Small intestine (tissue), 7 donors: ENCODE measurements around the gene CCDC83. TPM values are rescaled to one million over a fixed set of nuclear protein-coding genes. Genes with fewer than 3 reads are reported as not detected.
"Not testable (repeated sequence)": the region's sequence is repeated elsewhere in the genome, so short reads cannot be mapped to it uniquely, and the experiment has no call there.

Source experiments
- DNase-seq, 2 donors: peaks; one replicate each; pipeline versions ENCODE4 v3.0.0 to v3.0.0-alpha.2; 2013
- FAIRE-seq: peaks from 2 replicates; lab custom pipeline; 2012; peaks lifted over from hg19 to GRCh38; lab: Jason Lieb, UNC
- H3K27ac ChIP-seq, 3 donors: one replicate each; pipeline ENCODE4 v1.5.1; 2013; ENCODE audit warnings: low read length in 2 of 3, mild to moderate bottlenecking in 2 of 3, control low read depth in 1 of 3, inconsistent platforms in 1 of 3, low read depth in 1 of 3, moderate library complexity in 1 of 3
- H3K27me3 ChIP-seq, 3 donors: one replicate each; pipeline ENCODE4 v1.6.1; 2013; ENCODE audit warnings: low read length in 3 of 3, inconsistent platforms in 1 of 3; ENCODE audit not compliant: control insufficient read depth in 3 of 3, insufficient read depth in 3 of 3
- H3K36me3 ChIP-seq, 3 donors: one replicate each; pipeline ENCODE4 v1.6.1; 2013; ENCODE audit warnings: low read length in 3 of 3, inconsistent platforms in 1 of 3, low read depth in 1 of 3, mild to moderate bottlenecking in 1 of 3, moderate library complexity in 1 of 3; ENCODE audit not compliant: control insufficient read depth in 3 of 3, insufficient read depth in 2 of 3
- H3K4me1 ChIP-seq, 3 donors: one replicate each; pipeline ENCODE4 v1.6.1; 2013; ENCODE audit warnings: low read length in 2 of 3, inconsistent platforms in 1 of 3, low read depth in 1 of 3, mild to moderate bottlenecking in 1 of 3, moderate library complexity in 1 of 3; ENCODE audit not compliant: control insufficient read depth in 3 of 3, insufficient read depth in 2 of 3
- H3K4me3 ChIP-seq, 3 donors: one replicate each; pipeline ENCODE4 v1.5.1; 2013; ENCODE audit warnings: low read length in 3 of 3, control low read depth in 1 of 3, inconsistent platforms in 1 of 3, low read depth in 1 of 3, mild to moderate bottlenecking in 1 of 3, moderate library complexity in 1 of 3
- H3K9me3 ChIP-seq, 2 donors: one replicate each; pipeline ENCODE4 v1.6.1; 2013; ENCODE audit warnings: low read depth in 1 of 2, low read length in 1 of 2; ENCODE audit not compliant: control insufficient read depth in 2 of 2, insufficient read depth in 1 of 2
- WGBS, 3 donors: extraction: QIAGEN DNeasy Blood & Tissue Kit; methylation state at CpG; one replicate each; pipeline ENCODE4 v1.1.7; 2013; 5-methylcytosine and 5-hydroxymethylcytosine counted together
- polyA plus RNA-seq, 4 donors: library from polyadenylated mRNA; stranded (reverse) in 3 of 4; unstranded in 1 of 4; fragments of 200-250 nt in 3 of 4; fragments of 120-200 nt in 1 of 4; gene quantifications; one replicate each; pipeline versions ENCODE4 v1.2.1 to v1.2.3, GENCODE V29; 2013
- donor health status: healthy with polysubstance abuse.
- donor health status: control.
- donor health status: control.
- donor health status: Bipolar disorder and iron deficiency.
- donor health status: healthy.

CCDC83 gene
- polyA plus RNA-seq, 4 donors: 0.10 TPM; not detected in 3

DNA sequence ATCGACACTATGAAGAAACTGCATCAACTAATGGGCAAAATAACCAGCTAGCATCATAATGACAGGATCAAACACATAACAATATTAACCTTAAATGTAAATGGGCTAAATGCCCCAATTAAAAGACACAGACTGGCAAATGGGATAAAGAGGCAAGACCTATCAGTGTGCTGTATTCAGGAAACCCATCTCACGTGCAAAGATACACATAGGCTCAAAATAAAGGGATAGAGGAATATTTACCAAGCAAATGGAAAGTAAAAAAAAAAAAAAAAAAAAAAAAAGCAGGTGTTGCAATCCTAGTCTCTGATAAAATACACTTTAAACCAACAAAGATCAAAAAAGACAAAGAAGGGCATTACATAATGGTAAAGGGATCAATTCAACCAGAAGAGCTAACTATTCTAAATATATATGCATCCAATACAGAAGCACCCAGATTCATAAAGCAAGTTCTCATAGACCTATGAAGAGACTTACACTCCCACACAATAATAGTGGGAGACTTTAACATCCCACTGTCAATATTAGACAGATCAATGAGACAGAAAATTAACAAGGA, 71.6 kb downstream of the CCDC83 start:
- not testable (repeated sequence) for H3K27ac ChIP-seq, FAIRE-seq, H3K27me3 ChIP-seq, H3K4me3 ChIP-seq, H3K9me3 ChIP-seq, H3K4me1 ChIP-seq, DNase-seq, H3K36me3 ChIP-seq
- WGBS, 3 donors: 67 to 81% (median 72%) methylated on average over 2 of the region's 2 CpGs

DNA sequence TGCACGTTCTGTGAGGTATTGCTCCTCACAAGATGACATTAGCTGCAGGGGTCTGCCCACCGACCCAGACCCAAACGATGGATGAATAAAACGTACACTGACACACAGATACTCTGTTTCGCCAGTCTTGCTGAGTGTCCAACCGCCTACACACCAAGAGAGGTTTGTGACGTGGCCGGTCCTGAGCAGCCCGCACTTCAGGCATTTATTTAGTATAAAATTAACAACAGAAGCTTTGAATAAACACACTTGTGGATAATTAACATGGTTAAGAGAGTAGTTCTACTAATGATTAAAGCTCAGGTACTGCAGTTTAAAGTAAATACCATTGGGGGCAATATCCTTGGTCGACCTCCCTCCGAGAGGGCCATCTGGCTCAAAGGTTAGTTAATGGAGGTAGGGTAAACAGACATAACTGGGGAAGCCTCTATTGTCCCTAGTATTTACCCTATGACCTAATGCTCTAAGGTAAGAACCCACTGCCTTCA, 75.7 kb downstream of the CCDC83 start:
- Histone ChIP-seq H3K4me3 (no peak overlapping the region), H3K27ac (no peak overlapping the region), H3K27me3 (no peaks in the 10 kb centered on the region), H3K4me1 (no peaks in the 10 kb centered on the region), H3K9me3 (peaks cover 0 to 7% of the 10 kb centered on the region in 2 donors), H3K36me3 (no peaks in the 10 kb centered on the region)
- peak in 1 of 2 donors; percentile 48 for DNase-seq
- WGBS, 3 donors: 65 to 75% (median 71%) methylated on average over 11 of the region's 11 CpGs
- FAIRE-seq: no peak

DNA sequence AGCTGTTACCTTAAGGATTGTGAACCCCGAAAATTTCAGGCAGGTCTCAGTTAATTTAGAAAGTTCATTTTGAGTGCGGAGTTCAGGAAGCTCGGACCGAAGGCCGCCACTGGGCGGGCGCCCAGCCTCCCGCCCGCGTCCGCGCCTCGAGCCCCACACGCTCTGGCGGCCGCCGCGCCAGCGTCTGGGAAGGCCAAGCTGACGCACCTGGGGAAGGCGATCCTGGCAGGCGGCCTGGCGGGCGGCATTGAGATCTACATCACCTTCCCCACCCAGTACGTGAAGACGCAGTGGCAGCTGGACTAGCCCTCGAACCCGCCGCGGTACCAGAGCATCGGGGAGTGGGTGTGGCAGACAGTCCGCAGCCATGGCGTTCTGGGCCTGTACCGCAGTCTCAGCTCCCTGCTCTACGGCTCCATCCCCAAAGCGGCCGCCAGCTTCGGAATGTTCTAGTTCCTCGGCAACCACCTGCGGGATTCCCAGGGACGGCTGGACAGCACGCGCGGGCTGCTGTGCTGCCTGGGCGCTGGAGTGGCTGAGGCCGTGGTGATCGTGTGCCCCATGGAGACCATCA, 79.5 kb downstream of the CCDC83 start:
- Histone ChIP-seq H3K27ac (no peak overlapping the region), H3K36me3 (no peaks in the 10 kb centered on the region), H3K9me3 (peaks cover 0 to 11% of the 10 kb centered on the region in 2 donors), H3K4me1 (no peaks in the 10 kb centered on the region), H3K4me3 (no peak overlapping the region), H3K27me3 (no peaks in the 10 kb centered on the region)
- FAIRE-seq (no peak), DNase-seq (no peak)
- 67 to 88% (median 78%) methylated on average over 47 of the region's 47 CpGs for WGBS, 3 donors

DNA sequence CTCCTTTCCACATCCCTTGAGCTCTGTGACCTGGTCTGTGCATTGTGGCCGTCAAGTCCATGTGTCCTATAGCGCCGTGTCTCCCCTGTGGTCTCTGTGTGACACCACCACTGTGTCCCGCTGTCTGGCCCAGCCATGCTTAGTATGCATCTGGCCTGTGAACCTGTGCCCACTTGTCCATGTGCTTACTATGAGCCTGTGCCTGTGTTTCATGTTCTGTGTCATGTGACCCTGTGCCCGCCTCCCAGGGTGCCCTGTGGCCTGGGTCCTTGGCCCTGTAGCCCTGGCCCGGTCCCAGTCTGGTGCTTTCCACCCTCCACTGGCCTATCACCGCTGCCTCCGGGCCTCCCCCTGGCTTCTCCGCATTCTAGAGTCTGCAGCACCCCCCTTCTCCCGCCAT, 80.6 kb downstream of the CCDC83 start:
- Histone ChIP-seq H3K4me3 (no peak overlapping the region), H3K27ac (no peak overlapping the region), H3K36me3 (no peaks in the 10 kb centered on the region), H3K4me1 (no peaks in the 10 kb centered on the region), H3K9me3 (peaks cover 0 to 11% of the 10 kb centered on the region in 2 donors), H3K27me3 (no peaks in the 10 kb centered on the region)
- FAIRE-seq (no peak), DNase-seq (no peak)
- WGBS, 3 donors: 94 to 97% (median 96%) methylated on average over 10 of the region's 10 CpGs

DNA sequence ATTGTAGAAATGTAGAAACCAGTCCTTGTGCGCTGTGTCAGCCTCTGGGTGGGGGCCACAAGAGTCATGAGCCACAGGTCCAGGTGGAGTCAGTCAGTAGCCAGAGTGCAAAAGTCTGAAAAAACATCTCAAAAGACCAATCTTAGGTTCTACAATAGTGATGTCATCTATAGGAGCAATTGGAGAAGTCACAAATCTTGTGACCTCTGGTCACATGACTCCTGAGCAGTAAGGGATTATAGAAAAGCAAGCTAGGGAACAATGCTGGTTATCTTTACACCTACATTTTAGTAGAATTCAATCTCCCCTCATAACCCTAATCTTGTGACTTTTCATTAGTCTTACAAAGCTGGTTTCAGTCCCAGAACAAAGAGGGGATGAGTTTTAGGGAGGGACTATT, 82.7 kb downstream of the CCDC83 start:
- no peak overlapping the region for H3K4me3 ChIP-seq
- H3K4me1 ChIP-seq: no peaks in the 10 kb centered on the region
- no peak overlapping the region for H3K27ac ChIP-seq
- H3K27me3 ChIP-seq: no peaks in the 10 kb centered on the region
- WGBS, 3 donors: 96 to 100% (median 100%) methylated on average over 1 of the region's 1 CpG
- H3K36me3 ChIP-seq: no peaks in the 10 kb centered on the region
- no peak for FAIRE-seq
- no peak for DNase-seq
- peaks cover 0 to 11% of the 10 kb centered on the region in 2 donors for H3K9me3 ChIP-seq

DNA sequence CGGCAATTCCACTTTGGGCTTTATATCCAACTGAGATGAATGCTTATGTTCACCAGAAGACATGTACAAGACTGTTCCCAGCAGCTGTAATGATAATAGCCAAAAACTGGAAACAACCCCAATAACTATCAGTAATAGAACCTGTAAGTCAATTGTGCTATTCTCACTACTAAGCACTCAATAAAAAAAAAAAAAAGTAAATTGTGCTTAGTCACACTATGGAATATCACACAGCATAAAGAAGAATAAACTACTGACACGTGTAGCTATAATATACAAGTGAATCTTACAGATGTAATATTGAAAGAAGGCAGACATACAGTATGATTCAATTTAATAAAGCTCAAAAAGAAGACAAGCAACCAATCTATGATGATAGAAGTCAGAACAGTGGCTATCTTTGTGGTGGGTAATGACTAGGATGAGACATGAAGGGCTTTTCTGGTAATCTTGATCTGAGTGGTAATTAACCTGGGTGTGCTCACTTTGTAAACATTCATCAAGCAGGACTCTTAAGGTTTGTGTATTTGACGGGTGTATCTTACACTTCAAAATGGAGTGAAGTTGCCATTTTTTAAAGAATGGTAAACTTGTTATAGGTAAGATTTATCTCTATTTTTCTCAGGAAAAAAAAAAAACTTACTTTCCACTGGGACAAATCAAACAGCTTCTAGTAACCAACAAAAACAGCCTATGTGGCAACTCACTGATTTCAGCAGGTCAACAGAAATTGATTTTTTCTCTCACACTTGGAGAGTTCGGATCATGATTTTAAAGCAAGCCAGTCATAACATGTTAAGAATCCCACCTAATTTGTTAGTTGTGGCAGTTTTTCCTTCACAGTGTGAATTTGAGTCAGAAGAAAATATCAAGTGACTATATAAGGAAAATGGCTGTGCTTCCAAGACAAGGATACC, 84.2 kb downstream of the CCDC83 start:
- H3K4me1 ChIP-seq: no peaks in the 10 kb centered on the region
- H3K36me3 ChIP-seq: no peaks in the 10 kb centered on the region
- WGBS, 3 donors: 59 to 71% (median 62%) methylated on average over 4 of the region's 4 CpGs
- H3K27me3 ChIP-seq: no peaks in the 10 kb centered on the region
- peak in 1 of 2 donors; percentile 20 for DNase-seq
- no peak for FAIRE-seq
- H3K4me3 ChIP-seq: no peak overlapping the region
- no peak overlapping the region for H3K27ac ChIP-seq
- peaks cover 0 to 11% of the 10 kb centered on the region in 2 donors for H3K9me3 ChIP-seq

DNA sequence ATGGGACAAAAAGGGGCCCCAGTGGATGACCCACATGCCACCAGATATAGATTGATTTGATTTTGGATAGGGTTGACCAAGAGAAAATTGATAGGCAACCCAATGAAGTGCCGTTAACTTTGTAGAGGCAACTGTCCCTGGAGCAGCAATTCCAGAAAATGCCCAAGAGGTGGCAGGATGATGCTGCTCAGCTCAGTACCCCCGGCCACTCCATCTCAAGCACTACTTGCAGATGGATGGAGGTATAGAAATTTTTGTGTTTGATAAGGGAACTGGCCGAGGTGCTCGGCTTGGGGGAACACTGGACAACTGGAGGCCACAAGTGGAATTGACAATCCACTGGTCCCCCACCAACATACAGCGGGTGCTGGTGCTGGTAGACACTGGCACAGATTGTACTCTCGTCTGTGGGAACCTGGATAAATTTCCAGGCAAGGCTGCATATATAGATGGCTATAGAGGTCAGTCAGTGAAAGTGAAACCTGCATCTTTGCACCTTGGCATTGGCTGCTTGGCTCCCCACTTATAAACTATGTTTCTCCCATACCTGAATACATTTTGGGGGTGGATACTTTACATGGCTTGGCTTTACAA, 86.3 kb downstream of the CCDC83 start:
- H3K4me3 ChIP-seq: no peak overlapping the region
- no peak overlapping the region for H3K27ac ChIP-seq
- H3K27me3 ChIP-seq: no peaks in the 10 kb centered on the region
- 19 to 49% (median 23%) methylated on average over 6 of the region's 6 CpGs for WGBS, 3 donors
- peaks cover 0 to 16% of the 10 kb centered on the region in 2 donors for H3K9me3 ChIP-seq
- DNase-seq (peak; percentile 42 to 54), FAIRE-seq (no peak)
- no peaks in the 10 kb centered on the region for H3K36me3 ChIP-seq
- H3K4me1 ChIP-seq: no peaks in the 10 kb centered on the region

DNA sequence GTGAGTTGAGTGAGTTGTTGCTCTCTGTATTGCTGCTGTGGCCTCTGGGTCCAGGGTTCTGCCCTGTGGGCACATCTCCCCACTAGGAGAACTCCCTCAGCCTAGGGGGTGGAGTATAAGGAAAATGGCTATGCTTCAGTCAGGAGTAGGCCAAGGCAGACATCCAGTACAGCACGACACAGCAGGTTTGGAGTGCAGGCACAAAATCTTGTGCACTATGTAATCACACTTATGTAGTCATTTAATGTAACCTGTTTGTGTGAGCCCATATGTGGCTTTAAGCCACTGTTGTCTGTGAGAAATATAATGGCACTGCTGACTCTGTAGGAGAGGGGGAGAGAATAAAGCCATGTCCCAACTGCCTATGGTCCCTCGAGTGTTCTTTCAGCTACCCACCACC, 90.1 kb downstream of the CCDC83 start:
- no peak overlapping the region for H3K4me3 ChIP-seq
- H3K27ac ChIP-seq: no peak overlapping the region
- FAIRE-seq: no peak
- H3K9me3 ChIP-seq: peaks cover 0 to 11% of the 10 kb centered on the region in 2 donors
- H3K36me3 ChIP-seq: no peaks in the 10 kb centered on the region
- no peaks in the 10 kb centered on the region for H3K4me1 ChIP-seq
- WGBS, 3 donors: 95 to 100% (median 95%) methylated on average over 2 of the region's 2 CpGs
- H3K27me3 ChIP-seq: no peaks in the 10 kb centered on the region
- DNase-seq: no peak
